Stimulated activated memory B cell treated with anti-CD40 and anti-IgM and Interleukin-4, amounts not matched to agents 10 μg/mL and 1 μg/mL and 100 μg/mL, for 72 hours (primary cell): ENCODE results near the gene SORL1.

ENCODE experiments used
- ATAC-seq: fragments of 150-1000 bp; cut with Tn5 transposase; 2 replicates; pipeline ENCODE4 v1.10.0; 2021
- H3K27ac Mint-ChIP-seq: one replicate; pipeline ENCODE4 v1.8.0; 2022; ENCODE audit warnings: mild to moderate bottlenecking, mixed read lengths
- H3K27me3 Mint-ChIP-seq: one replicate; pipeline ENCODE4 v1.8.0; 2022; ENCODE audit warnings: mixed read lengths
- H3K36me3 Mint-ChIP-seq: one replicate; pipeline ENCODE4 v1.8.0; 2022; ENCODE audit warnings: mixed read lengths
- H3K4me1 Mint-ChIP-seq: one replicate; pipeline ENCODE4 v1.8.0; 2022; ENCODE audit warnings: mixed read lengths
- H3K4me3 Mint-ChIP-seq: one replicate; pipeline ENCODE4 v1.8.0; 2022; ENCODE audit warnings: mild to moderate bottlenecking, moderate library complexity, mixed read lengths
- H3K9me3 Mint-ChIP-seq: one replicate; pipeline ENCODE4 v1.8.0; 2022; ENCODE audit warnings: mixed read lengths

The SORL1 gene

GRCh38 chr11:121514432-121515334 is 62.6 kb downstream of the SORL1 start:
- H3K4me3 Mint-ChIP-seq = no peak overlapping the region
- peaks cover 12% of the 10 kb centered on the region for H3K4me1 Mint-ChIP-seq
- H3K36me3 Mint-ChIP-seq = peaks cover 31% of the 10 kb centered on the region
- H3K9me3 Mint-ChIP-seq = no peaks in the 10 kb centered on the region
- H3K27ac Mint-ChIP-seq = no peak overlapping the region
- peaks cover 13% of the 10 kb centered on the region for H3K27me3 Mint-ChIP-seq
- ATAC-seq = no peak

DNA sequence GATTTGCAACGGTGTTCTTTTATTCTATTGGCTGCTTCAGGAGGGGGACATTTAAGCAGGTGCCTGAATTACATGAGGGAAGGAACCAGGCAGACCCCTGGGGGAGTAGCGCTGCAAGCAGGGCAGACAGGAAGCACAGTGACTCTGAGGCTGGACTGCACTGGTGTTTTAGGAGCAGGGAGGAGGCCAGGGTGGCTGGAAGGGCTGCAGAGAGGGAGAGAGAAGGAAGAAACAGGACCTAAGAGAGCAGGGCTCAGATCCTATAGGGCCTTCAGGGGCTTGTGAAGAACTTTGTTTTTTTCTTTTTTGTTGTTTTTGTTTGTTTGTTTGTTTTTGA is 63.2 kb downstream of the SORL1 start:
- Mint-ChIP-seq H3K27me3 (peaks cover 13% of the 10 kb centered on the region), H3K4me3 (no peak overlapping the region), H3K27ac (no peak overlapping the region), H3K4me1 (peaks cover 16% of the 10 kb centered on the region), H3K9me3 (no peaks in the 10 kb centered on the region), H3K36me3 (peaks cover 31% of the 10 kb centered on the region)
- ATAC-seq = no peak

DNA sequence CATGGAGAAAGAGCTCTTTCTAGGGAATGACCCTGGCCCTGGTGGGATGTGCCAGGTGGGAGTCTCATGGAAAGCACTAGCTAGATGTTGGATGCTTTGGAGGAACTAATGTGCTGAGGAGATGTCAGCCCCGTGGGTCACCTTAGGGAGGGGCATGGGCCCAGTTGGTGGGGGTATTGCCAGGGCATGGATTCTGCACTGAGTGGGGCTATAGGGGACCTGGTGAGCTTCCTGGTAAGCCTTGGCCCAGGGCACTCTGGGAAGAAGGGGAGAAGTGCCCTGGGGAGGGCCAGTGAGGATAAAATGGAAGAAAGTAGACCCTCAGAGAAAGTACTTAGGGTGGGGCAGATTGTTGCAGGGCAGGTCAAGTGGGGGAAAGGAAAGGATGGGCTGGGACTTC is 65.9 kb downstream of the SORL1 start:
- no peak overlapping the region for H3K4me3 Mint-ChIP-seq
- H3K27ac Mint-ChIP-seq = no peak overlapping the region
- no peak for ATAC-seq
- peaks cover 23% of the 10 kb centered on the region for H3K36me3 Mint-ChIP-seq
- peaks cover 7% of the 10 kb centered on the region for H3K27me3 Mint-ChIP-seq
- H3K9me3 Mint-ChIP-seq = no peaks in the 10 kb centered on the region
- peaks cover 20% of the 10 kb centered on the region for H3K4me1 Mint-ChIP-seq

DNA sequence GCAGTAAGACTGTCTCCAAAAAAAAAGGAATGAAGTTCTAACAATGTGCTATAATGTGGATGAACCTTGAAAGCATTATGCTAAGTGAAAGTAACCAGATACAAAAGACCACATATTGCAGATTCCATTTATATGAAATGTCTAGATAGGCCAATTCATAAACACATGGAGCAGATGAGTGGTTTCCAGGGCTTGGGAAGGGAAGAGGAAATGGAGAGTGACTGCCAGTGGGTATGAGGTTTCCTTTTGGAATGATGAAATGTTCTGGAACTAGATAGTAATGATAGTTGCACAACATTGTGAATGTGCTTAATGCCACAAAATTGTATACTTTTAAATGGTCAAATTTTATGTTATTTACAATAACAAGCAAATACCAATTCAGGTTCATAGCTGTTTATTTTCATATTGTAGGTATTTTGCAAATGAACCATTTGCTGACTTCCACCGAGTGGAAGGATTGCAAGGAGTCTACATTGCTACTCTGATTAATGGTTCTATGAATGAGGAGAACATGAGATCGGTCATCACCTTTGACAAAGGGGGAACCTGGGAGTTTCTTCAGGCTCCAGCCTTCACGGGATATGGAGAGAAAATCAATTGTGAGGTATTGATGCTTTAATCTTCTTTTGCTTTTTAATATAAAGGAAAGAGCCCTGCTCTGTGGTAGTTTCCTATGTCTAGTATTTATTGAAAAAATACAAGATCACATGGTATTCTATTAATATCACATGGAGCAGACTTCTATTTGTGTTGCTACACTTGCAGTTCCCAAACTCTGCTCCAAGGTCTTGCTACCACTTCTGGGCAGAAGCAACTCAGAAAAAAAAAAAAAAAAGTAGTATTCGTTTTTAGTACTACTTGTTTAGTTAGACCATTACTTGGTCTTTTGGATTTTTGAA is 68.4 kb downstream of the SORL1 start:
- no peaks in the 10 kb centered on the region for H3K27me3 Mint-ChIP-seq

DNA sequence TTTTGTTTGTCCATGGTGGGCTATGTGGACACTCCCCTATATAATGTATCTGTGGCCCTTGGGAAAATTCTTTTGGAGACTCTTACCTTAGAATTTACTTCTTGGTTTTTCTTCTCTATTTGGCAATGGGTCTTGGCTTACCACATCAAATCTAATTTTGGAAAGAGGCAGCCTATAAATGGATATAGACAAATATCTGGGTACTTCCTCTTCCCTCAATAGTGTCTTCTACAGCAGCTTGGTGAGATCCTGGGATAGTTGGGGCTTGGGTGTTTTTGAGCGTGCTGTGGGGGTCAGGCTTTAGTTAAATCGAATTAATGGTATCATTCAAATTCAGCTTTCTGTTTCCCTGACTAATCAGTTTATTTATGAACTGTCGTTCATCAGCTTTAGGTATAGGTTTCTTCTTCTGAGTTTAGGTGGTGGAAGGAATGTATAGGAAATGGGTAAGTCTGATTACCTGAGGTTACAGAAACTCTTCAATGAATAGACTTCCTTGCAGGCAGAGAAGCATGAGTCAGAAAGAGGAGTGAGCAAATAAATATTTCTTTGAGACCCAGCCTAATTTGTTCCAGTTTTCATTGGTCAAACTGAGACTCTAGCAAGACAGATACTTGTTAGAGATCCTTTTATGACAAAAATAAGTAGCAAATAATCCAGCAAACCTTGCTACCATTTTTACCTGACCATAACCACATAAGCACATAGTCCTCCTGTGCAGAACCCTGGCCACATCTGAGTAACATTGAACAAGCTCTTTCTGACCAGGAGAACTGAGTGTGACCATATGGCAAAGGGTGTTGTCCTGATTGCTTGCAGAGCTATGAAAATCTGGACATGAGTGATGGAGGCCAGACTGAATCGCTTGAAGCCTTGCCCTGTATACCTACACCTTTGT is 69.3 kb downstream of the SORL1 start:
- Mint-ChIP-seq H3K27me3 (no peaks in the 10 kb centered on the region), H3K9me3 (peaks cover 3% of the 10 kb centered on the region), H3K36me3 (peaks cover 34% of the 10 kb centered on the region), H3K4me3 (no peak overlapping the region), H3K4me1 (peaks cover 16% of the 10 kb centered on the region), H3K27ac (no peak overlapping the region)
- ATAC-seq = no peak

More for the DNA sequence above, 68.4 kb downstream of the SORL1 start:
- no peak overlapping the region for H3K4me3 Mint-ChIP-seq
- H3K4me1 Mint-ChIP-seq = peaks cover 16% of the 10 kb centered on the region
- peaks cover 3% of the 10 kb centered on the region for H3K9me3 Mint-ChIP-seq
- no peak for ATAC-seq
- H3K27ac Mint-ChIP-seq = no peak overlapping the region
- H3K36me3 Mint-ChIP-seq = peaks cover 26% of the 10 kb centered on the region

DNA sequence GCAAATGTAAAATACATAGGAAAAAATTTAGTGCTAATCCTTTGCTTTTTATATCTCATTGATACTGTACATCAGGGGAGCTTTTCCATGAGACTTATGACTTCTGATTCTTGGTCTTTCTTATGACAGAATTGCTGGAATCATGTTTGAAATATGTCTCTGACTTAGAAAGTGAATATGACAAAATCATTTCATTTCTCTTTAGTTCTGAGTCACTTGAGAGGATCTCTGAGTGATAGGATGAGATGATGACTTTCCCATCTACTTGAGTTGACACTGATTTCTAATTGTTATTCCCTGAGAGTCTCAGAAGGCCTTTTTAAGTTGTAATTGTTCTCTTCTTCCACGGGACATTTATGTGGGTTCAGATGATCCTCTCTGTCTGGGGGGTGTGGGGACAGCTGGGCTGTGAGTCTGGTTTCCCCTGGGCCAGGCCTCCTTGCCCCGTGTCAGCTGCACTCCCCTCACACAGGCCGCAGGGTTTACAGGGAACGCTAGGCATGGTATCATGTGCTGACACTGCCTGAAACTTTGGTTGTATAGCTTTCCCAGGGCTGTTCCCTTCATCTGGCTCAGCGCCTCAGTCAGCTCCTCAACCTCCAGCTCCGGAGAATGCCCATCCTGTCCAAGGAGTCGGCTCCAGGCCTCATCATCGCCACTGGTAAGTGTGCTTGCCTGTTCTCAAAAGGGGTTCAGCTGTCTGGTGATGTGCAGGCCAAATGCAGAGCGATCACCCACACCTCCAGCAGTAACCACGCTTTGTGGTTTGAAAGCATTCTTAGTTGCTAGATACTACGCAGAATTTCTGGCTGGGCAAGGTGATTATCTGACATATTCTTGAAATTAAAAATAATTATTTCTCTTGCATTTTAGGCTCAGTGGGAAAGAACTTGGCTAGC is 70.2 kb downstream of the SORL1 start:
- Mint-ChIP-seq H3K4me3 (no peak overlapping the region), H3K27me3 (no peaks in the 10 kb centered on the region), H3K9me3 (peaks cover 6% of the 10 kb centered on the region), H3K36me3 (peaks cover 31% of the 10 kb centered on the region), H3K27ac (no peak overlapping the region), H3K4me1 (peaks cover 16% of the 10 kb centered on the region)
- no peak for ATAC-seq

- Mint-ChIP-seq H3K9me3 (peaks cover 6% of the 10 kb centered on the region), H3K4me3 (no peak overlapping the region), H3K4me1 (peaks cover 16% of the 10 kb centered on the region), H3K27ac (no peak overlapping the region), H3K36me3 (peaks cover 21% of the 10 kb centered on the region), H3K27me3 (no peaks in the 10 kb centered on the region)
- no peak for ATAC-seq
These were observed 71.6 kb downstream of the SORL1 start for GRCh38 chr11:121523581-121524232.

DNA sequence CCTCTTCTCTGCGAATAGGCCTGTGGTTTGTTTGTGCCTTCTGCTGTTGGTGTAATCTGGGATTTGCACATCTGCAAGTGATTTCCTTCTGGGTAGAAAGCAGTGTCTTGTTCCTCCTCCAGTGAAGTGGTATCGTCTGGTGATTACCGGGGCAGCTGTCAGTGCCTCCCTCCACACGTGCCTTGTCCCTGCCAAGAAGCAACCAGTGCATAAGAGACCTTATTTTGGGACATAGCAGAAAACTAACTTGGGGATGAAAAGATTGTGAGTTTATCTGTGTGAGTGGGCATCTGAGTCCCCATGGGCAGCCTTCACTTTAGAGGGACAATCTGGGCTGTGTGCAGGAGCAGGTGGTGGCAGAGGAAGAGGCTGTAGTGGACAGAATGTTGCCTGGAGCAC is 72.1 kb downstream of the SORL1 start:
- H3K27ac Mint-ChIP-seq = no peak overlapping the region
- H3K4me3 Mint-ChIP-seq = no peak overlapping the region
- peaks cover 21% of the 10 kb centered on the region for H3K36me3 Mint-ChIP-seq

DNA sequence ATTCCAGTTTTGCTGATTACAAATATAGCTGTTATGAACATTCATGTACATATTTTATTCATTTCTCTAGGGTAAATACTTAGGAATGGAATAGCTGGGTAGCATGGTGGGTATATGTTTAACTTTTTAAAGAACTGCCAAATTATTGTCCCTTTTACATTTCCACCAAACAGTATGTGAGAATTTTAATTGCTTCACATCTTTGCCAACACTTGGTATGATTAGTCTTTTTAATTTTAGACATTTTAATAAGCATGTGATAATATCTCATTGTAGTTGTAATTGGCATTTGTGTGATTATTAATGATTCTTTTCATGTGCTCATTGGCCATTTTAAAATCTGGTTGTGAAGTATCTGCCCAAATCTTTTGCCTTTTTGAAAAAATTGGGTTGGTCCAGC is 73.3 kb downstream of the SORL1 start:
- H3K9me3 Mint-ChIP-seq = peaks cover 16% of the 10 kb centered on the region
- H3K4me3 Mint-ChIP-seq = no peak overlapping the region
- peaks cover 11% of the 10 kb centered on the region for H3K4me1 Mint-ChIP-seq
- H3K27ac Mint-ChIP-seq = no peak overlapping the region
- no peaks in the 10 kb centered on the region for H3K27me3 Mint-ChIP-seq
- peaks cover 30% of the 10 kb centered on the region for H3K36me3 Mint-ChIP-seq
- ATAC-seq = no peak

More for the DNA sequence above, 72.1 kb downstream of the SORL1 start:
- no peak for ATAC-seq
- Mint-ChIP-seq H3K27me3 (no peaks in the 10 kb centered on the region), H3K4me1 (peaks cover 16% of the 10 kb centered on the region), H3K9me3 (peaks cover 6% of the 10 kb centered on the region)

DNA sequence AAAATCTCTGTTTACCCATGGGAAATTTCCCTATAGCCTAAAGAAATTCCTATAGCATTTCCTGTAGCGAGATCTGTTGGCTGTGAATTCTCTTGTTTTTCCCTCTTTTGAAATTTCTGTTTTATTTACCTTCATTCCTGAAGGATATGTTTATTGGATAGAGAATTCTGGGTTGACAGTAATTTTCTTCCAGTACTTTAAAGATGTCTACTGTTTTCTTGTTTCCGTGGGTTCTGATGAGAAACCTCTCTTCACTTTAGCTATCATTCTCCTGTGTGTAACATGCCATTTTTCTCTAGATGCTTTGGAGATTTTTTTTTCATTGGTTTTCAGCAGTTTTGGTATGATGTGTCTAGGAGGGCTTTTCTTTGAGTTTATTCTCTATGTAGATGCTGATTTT is 78.1 kb downstream of the SORL1 start:
- peaks cover 32% of the 10 kb centered on the region for H3K36me3 Mint-ChIP-seq
- no peaks in the 10 kb centered on the region for H3K27me3 Mint-ChIP-seq
- ATAC-seq = no peak
- H3K9me3 Mint-ChIP-seq = peaks cover 17% of the 10 kb centered on the region
- H3K27ac Mint-ChIP-seq = no peak overlapping the region
- no peaks in the 10 kb centered on the region for H3K4me1 Mint-ChIP-seq
- no peak overlapping the region for H3K4me3 Mint-ChIP-seq

- Mint-ChIP-seq H3K36me3 (peaks cover 23% of the 10 kb centered on the region), H3K4me1 (peaks cover 15% of the 10 kb centered on the region), H3K27ac (no peak overlapping the region), H3K4me3 (no peak overlapping the region), H3K27me3 (peaks cover 12% of the 10 kb centered on the region), H3K9me3 (peaks cover 13% of the 10 kb centered on the region)
- no peak for ATAC-seq
These were observed 81.5 kb downstream of the SORL1 start for GRCh38 chr11:121533601-121534000.

DNA sequence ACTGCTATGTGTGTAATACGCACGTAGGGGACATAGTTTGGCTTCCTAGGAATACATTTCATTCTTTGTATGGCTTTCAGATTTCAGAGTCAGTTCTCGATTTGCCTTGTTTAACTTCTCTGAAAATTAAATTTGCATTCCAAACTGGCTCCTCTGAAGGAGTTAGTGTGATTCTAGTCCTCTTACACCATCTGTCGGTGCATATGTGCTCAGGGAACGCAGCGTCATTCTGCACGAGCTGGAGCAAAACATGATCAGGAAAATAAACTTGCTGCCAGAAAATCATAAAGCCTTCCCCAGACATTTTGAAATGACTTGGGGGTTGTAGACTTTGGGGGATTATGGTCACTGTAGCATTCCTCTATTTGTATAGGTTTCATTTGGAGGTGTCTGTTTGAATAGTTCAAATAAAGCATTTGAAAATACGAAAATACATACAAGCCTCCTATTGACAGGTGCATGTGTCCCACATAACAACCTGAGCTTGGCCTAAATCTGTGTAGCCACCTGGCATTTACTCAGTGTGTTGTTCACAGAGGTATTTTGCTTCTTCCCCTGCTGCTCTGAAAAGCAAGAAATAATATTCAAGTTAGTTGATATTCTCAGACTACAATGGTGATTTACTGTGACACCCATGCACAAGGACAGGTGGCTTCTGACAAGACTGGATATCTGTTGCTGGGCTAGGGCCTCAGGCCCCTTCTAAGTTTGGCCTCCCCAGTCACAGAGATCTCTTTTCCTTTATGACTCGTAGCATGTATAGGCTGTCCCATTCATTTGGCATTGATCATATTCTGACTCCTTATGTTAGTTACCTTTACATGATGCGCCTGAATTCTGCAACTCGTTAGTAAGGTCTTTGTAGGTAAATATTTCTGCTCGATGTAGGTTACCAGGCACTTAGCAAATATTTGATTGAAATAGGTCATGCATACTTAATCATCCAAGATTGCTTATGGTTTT is 82.3 kb downstream of the SORL1 start:
- Mint-ChIP-seq H3K9me3 (peaks cover 13% of the 10 kb centered on the region), H3K4me1 (peaks cover 15% of the 10 kb centered on the region), H3K27me3 (peaks cover 12% of the 10 kb centered on the region), H3K4me3 (no peak overlapping the region), H3K27ac (no peak overlapping the region), H3K36me3 (peaks cover 23% of the 10 kb centered on the region)
- no peak for ATAC-seq
